Keratinocyte (primary cell): Measurements from ENCODE around the gene TMED5.

ENCODE experiments used
- EZH2 ChIP-seq: IDR thresholded peaks from one replicate; pipeline ENCODE4 v1.6.1; 2012; ENCODE audit warnings: inconsistent platforms, mild to moderate bottlenecking, low read length, moderate library complexity
- TF ChIP-seq, protein P1 (sequence below), 3 experiments: IDR thresholded peaks in 1 of 3; conservative IDR thresholded peaks in 1 of 3; optimal IDR thresholded peaks in 1 of 3; 2 replicates in 2 of 3; 3 replicates in 1 of 3; pipeline versions ENCODE3 to v1.5.1; 2011; ENCODE audit warnings: low read length in 3 of 3, mild to moderate bottlenecking in 3 of 3, moderate library complexity in 2 of 3, control low read depth in 1 of 3, inconsistent platforms in 1 of 3; ENCODE audit not compliant: insufficient read depth in 2 of 3; ENCODE audit errors: extremely low read depth in 1 of 3

DNA sequence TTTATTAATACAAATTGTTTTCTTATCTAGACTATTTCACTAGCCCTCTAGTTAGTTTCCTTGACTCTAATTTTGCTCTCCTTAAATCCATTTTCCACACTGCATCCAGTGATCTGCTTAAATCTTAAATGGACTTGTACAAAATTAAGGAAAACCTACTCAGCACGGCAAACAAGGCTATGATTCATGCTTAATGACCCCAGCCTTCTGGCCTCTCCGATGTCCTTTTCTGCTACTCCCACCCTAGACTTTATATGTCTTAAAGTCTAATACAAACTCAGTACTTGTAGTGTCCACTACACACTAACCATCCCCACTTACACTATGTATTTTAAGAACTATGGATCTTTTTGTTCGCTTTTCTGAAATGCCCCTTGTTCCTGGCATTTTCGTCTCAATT, 2.2 kb downstream of the TMED5 start:
- TF ChIP-seq, protein P1, sequence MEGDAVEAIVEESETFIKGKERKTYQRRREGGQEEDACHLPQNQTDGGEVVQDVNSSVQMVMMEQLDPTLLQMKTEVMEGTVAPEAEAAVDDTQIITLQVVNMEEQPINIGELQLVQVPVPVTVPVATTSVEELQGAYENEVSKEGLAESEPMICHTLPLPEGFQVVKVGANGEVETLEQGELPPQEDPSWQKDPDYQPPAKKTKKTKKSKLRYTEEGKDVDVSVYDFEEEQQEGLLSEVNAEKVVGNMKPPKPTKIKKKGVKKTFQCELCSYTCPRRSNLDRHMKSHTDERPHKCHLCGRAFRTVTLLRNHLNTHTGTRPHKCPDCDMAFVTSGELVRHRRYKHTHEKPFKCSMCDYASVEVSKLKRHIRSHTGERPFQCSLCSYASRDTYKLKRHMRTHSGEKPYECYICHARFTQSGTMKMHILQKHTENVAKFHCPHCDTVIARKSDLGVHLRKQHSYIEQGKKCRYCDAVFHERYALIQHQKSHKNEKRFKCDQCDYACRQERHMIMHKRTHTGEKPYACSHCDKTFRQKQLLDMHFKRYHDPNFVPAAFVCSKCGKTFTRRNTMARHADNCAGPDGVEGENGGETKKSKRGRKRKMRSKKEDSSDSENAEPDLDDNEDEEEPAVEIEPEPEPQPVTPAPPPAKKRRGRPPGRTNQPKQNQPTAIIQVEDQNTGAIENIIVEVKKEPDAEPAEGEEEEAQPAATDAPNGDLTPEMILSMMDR (optimal IDR thresholded peaks at IDR 0.05 in 1 of 3, IDR thresholded peaks at IDR 0.05 in 1 of 3, conservative IDR thresholded peaks at IDR 0.05 in 1 of 3; ENCODE audit: extremely low read depth in 1 of 3, insufficient read depth in 2 of 3, low read length in 3 of 3) = no peak
- TF ChIP-seq EZH2 = no peak
